ENCODE measurements around the gene RAB18. TPM values are rescaled to one million over a fixed set of nuclear protein-coding genes. Genes with fewer than 3 reads are reported as not detected.
A peak's percentile ranks its signal among the peaks of the same experiment; 100 is the strongest.
"Not testable (repeated sequence)": the region's sequence is repeated elsewhere in the genome, so short reads cannot be mapped to it uniquely, and the experiment has no call there.

The RAB18 gene
- total RNA-seq, 2 donors from 2014 or later = 56.4 to 70.6 TPM

GRCh38 chr10:27485368-27485767 is 18.7 kb upstream of the RAB18 start:
- no peak for ATAC-seq
- H3K4me1 Mint-ChIP-seq (ENCODE audit: low read depth in 2 of 2) = no peaks in the 10 kb centered on the region
- H3K4me3 Mint-ChIP-seq = no peak overlapping the region
- no peaks in the 10 kb centered on the region for H3K36me3 Mint-ChIP-seq
- no peak overlapping the region for H3K27ac Mint-ChIP-seq
- no peaks in the 10 kb centered on the region for H3K9me3 Mint-ChIP-seq
- H3K27me3 Mint-ChIP-seq = peaks cover 20 to 37% of the 10 kb centered on the region in 2 donors
- no peak for DNase-seq (ENCODE audit: low spot score)

DNA sequence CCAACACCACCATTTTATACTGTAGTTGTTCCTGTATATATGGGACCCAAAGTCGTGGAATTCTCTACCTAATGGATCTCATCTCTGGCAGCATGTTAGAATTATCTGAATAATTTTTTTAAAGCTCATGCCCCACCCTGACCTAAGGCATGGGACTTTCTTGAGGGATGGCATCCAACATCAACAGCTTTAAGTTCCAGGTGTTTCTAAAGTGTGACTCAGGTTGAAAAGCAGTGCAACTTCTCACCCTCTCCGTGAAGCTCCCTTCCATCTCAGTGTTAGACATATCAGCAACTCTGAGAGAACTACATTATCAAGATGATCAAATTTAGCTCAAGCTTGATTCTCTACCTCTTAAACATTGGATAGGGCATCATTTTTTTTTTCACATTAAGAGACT is 18.1 kb upstream of the RAB18 start:
- Mint-ChIP-seq H3K36me3 (peaks cover 3% of the 10 kb centered on the region), H3K4me3 (no peak overlapping the region), H3K27me3 (peaks cover 24 to 42% of the 10 kb centered on the region in 2 donors), H3K9me3 (peaks cover 5% of the 10 kb centered on the region), H3K27ac (no peak overlapping the region), H3K4me1 (ENCODE audit: low read depth in 2 of 2) (no peaks in the 10 kb centered on the region)
- DNase-seq (ENCODE audit: low spot score) = no peak
- ATAC-seq = no peak

DNA sequence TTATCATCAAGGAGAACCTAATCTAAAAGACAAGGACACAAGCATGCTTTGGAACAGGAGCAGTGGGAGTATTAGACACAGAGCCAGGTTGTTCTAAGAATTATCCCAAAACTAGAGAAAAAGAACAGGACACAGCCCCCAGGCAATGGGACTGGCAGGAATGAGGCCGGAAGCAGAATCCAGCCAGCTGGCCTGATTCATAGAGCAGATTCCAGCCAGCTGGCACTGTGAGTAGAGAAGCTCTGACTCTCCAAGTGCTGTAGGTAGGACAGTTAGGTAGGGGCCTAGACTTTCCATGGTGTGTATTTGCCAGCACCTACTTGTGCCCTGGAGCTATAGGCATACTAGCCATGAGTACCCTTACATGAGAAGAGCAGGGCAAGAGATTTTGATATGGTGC is 13.3 kb upstream of the RAB18 start:
- Mint-ChIP-seq H3K9me3 (peaks cover 9% of the 10 kb centered on the region), H3K4me3 (no peak overlapping the region), H3K27ac (no peak overlapping the region), H3K4me1 (ENCODE audit: low read depth in 2 of 2) (no peaks in the 10 kb centered on the region), H3K27me3 (peaks cover 39 to 67% of the 10 kb centered on the region in 2 donors), H3K36me3 (peaks cover 9% of the 10 kb centered on the region)
- ATAC-seq (no peak), DNase-seq (ENCODE audit: low spot score) (no peak)

DNA sequence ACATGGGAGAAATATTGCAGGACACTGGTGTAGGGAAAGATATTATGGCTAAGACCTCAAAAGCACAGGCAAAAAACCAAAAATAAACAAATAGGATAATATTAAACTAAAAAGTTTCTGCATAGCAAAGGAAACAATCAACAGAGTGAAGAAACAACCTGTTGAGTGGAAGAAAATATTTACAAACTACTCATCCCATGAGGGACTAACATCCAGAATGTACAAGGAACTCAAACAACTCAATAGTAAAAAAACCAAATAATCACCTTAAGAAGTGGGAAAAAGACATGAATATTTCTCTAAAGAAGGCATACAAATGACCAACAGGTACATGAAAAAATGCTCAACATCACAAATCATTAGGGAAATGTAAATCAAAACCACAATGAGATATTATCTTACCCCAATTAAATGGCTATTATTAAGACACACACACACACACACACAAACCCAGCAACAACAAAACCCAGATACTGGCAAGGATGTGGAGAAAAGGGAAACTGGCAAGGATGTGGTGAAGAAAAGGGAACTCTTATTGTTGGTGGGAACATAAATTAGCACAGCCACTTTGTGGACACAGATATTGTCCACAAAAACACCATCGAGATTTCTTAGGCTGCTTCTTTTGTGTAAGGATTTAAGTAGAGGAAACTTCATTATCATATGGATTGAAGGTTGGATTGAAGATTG is 9.8 kb upstream of the RAB18 start:
- Mint-ChIP-seq H3K27ac (no peak overlapping the region), H3K36me3 (peaks cover 9% of the 10 kb centered on the region), H3K27me3 (peaks cover 31 to 66% of the 10 kb centered on the region in 2 donors), H3K4me1 (ENCODE audit: low read depth in 2 of 2) (no peaks in the 10 kb centered on the region), H3K9me3 (peaks cover 9% of the 10 kb centered on the region), H3K4me3 (no peak overlapping the region)
- DNase-seq (ENCODE audit: low spot score) (no peak), ATAC-seq (no peak)

DNA sequence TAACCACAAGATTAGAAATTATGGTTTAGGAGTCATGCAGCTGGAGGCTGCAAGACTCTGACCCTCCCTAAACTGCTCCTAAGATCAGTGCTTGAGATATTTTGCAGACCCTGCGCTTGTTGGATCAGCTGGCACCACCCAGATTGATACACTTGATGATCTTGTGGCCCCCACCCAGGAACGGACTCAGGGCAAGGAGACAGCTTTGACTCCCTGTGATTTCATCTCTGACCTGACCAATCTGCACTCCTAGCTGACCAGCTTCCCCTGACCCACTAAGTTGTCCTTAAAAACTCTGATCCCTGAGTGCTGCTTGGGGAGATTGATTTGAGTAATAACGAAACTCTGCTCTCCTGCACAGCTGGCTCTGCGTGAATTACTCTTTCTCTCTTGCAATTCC is 8.0 kb upstream of the RAB18 start:
- H3K9me3 Mint-ChIP-seq = peaks cover 3% of the 10 kb centered on the region
- DNase-seq (ENCODE audit: low spot score) = no peak

GRCh38 chr10:27500096-27500495 is 4.0 kb upstream of the RAB18 start:
- no peak overlapping the region for H3K4me3 Mint-ChIP-seq
- no peaks in the 10 kb centered on the region for H3K36me3 Mint-ChIP-seq
- peaks cover 9 to 15% of the 10 kb centered on the region in 2 donors for H3K4me1 Mint-ChIP-seq (ENCODE audit: low read depth in 2 of 2)
- H3K27ac Mint-ChIP-seq = no peak overlapping the region
- H3K9me3 Mint-ChIP-seq = no peaks in the 10 kb centered on the region
- ATAC-seq = no peak
- DNase-seq (ENCODE audit: low spot score) = no peak
- peaks cover 9 to 19% of the 10 kb centered on the region in 2 donors for H3K27me3 Mint-ChIP-seq

More for the DNA sequence above, 8.0 kb upstream of the RAB18 start:
- Mint-ChIP-seq H3K36me3 (peaks cover 4% of the 10 kb centered on the region), H3K4me1 (ENCODE audit: low read depth in 2 of 2) (no peaks in the 10 kb centered on the region), H3K27me3 (peaks cover 25 to 56% of the 10 kb centered on the region in 2 donors), H3K4me3 (no peak overlapping the region), H3K27ac (no peak overlapping the region)
- no peak for ATAC-seq

GRCh38 chr10:27500886-27501285 is 3.2 kb upstream of the RAB18 start:
- H3K36me3 Mint-ChIP-seq = no peaks in the 10 kb centered on the region
- no peak overlapping the region for H3K27ac Mint-ChIP-seq
- H3K9me3 Mint-ChIP-seq = no peaks in the 10 kb centered on the region
- H3K4me1 Mint-ChIP-seq (ENCODE audit: low read depth in 2 of 2) = peaks cover 13 to 19% of the 10 kb centered on the region in 2 donors
- peaks cover 8 to 19% of the 10 kb centered on the region in 2 donors for H3K27me3 Mint-ChIP-seq
- no peak overlapping the region for H3K4me3 Mint-ChIP-seq
- ATAC-seq (no peak), DNase-seq (ENCODE audit: low spot score) (no peak)

- Mint-ChIP-seq H3K9me3 (no peaks in the 10 kb centered on the region), H3K27ac (peak overlapping the region; percentile 96 to 97), H3K36me3 (peaks cover 5% of the 10 kb centered on the region), H3K4me3 (peak overlapping the region; percentile 97), H3K4me1 (ENCODE audit: low read depth in 2 of 2) (peaks cover 28 to 37% of the 10 kb centered on the region in 2 donors), H3K27me3 (peaks cover 3 to 4% of the 10 kb centered on the region in 2 donors)
- ATAC-seq = no peak
- no peak for DNase-seq (ENCODE audit: low spot score)
Observed at GRCh38 chr10:27503498-27504006, 552 bp upstream of the RAB18 start.

DNA sequence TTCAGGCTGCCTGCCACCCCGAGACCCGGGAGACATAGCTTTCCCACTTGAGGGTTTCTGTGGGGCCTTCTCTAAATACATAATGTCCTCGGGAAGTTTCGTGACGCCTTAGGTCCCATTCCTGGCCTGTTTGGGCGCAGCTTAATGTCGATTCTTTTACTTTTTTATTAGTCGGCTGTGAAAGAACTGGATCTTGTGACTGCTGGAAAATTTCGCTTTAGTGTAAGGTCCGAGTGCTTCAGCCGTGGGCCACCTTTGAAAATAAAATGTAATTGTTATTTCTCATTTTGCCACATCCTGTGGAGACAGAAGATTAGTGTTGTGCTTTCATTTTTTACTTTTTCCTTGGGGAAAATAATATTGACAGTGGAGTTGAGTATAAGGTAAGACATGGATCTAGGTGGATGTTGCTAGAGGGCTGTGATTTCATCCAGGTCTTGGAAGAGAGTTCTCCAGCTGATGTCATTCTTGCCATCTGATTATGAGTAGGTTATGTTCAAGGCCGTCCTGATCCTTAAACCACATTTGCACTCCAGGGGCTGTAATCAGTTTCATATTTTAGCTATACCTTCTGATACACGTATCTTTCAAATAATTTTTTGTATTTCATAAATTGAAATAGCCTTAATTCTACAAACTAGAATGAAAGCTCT is 830 bp downstream of the RAB18 start:
- peaks cover 8% of the 10 kb centered on the region for H3K36me3 Mint-ChIP-seq
- DNase-seq (ENCODE audit: low spot score) = no peak
- no peak for ATAC-seq
- H3K27me3 Mint-ChIP-seq = no peaks in the 10 kb centered on the region
- H3K4me3 Mint-ChIP-seq = peak overlapping the region; percentile 97
- H3K9me3 Mint-ChIP-seq = no peaks in the 10 kb centered on the region
- H3K4me1 Mint-ChIP-seq (ENCODE audit: low read depth in 2 of 2) = peaks cover 35 to 50% of the 10 kb centered on the region in 2 donors
- H3K27ac Mint-ChIP-seq = peak overlapping the region; percentile 96 to 97

DNA sequence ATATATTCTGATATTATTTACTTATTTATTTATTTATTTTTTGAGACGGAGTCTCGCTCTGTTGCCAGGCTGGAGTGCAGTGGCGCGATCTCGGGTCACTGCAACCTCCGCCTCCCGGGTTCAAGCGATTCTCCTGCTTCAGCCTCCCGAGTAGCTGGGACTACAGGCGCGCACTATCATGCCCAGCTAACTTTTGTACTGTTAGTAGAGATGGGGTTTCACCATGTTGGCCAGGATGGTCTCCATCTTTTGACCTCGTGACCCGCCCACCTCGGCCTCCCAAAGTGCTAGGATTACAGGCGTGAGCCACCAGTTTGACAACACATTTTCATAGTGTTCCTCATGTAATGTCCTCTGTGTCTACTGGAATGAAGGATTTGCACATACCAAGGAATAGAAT is 1.4 kb downstream of the RAB18 start:
- H3K4me1 Mint-ChIP-seq (ENCODE audit: low read depth in 2 of 2) = peaks cover 41 to 56% of the 10 kb centered on the region in 2 donors
- peak overlapping the region; percentile 31 to 97 for H3K27ac Mint-ChIP-seq

DNA sequence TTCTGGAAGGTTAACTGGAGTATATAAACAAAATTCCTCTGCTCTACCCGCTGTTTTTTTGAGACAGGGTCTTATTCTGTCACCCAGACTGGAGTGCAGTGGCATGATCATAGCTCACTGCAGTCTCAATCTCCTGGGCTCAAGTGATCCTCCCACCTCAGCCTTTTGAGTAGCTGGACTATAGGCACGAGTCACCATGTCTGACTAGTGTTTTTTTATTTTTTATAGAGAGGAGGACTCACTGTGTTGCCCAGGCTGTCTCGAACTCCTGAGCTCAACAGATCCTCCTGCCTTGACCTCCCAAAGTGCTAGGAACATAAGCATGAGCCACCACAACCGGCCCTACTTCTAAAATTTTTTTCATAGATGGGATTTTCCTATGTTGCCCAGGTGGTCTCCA is 2.2 kb downstream of the RAB18 start:
- no peaks in the 10 kb centered on the region for H3K9me3 Mint-ChIP-seq
- H3K4me1 Mint-ChIP-seq (ENCODE audit: low read depth in 2 of 2) = peaks cover 41 to 57% of the 10 kb centered on the region in 2 donors
- H3K27me3 Mint-ChIP-seq = no peaks in the 10 kb centered on the region
- ATAC-seq = no peak
- H3K4me3 Mint-ChIP-seq = peak overlapping the region; percentile 97
- DNase-seq (ENCODE audit: low spot score) = no peak
- peak overlapping the region; percentile 31 to 36 for H3K27ac Mint-ChIP-seq
- H3K36me3 Mint-ChIP-seq = peaks cover 14% of the 10 kb centered on the region

More for the DNA sequence above, 1.4 kb downstream of the RAB18 start:
- ATAC-seq; H3K27me3 Mint-ChIP-seq; H3K9me3 Mint-ChIP-seq; DNase-seq (ENCODE audit: low spot score): not testable (repeated sequence)
- Mint-ChIP-seq H3K36me3 (peaks cover 14% of the 10 kb centered on the region), H3K4me3 (peak overlapping the region; percentile 97)

- H3K9me3 Mint-ChIP-seq = no peaks in the 10 kb centered on the region
- DNase-seq (ENCODE audit: low spot score) (no peak), ATAC-seq (no peak)
- no peak overlapping the region for H3K4me3 Mint-ChIP-seq
- no peaks in the 10 kb centered on the region for H3K27me3 Mint-ChIP-seq
- H3K27ac Mint-ChIP-seq = no peak overlapping the region
- H3K36me3 Mint-ChIP-seq = peaks cover 21% of the 10 kb centered on the region
- H3K4me1 Mint-ChIP-seq (ENCODE audit: low read depth in 2 of 2) = peaks cover 41 to 42% of the 10 kb centered on the region in 2 donors
Observed at GRCh38 chr10:27512548-27512947, 8.4 kb downstream of the RAB18 start.

GRCh38 chr10:27513451-27514191 is 9.5 kb downstream of the RAB18 start:
- no peak overlapping the region for H3K4me3 Mint-ChIP-seq
- peaks cover 40 to 41% of the 10 kb centered on the region in 2 donors for H3K4me1 Mint-ChIP-seq (ENCODE audit: low read depth in 2 of 2)
- peaks cover 21% of the 10 kb centered on the region for H3K36me3 Mint-ChIP-seq
- peak overlapping the region in 1 of 2 donors; percentile 8 for H3K27ac Mint-ChIP-seq
- no peaks in the 10 kb centered on the region for H3K9me3 Mint-ChIP-seq
- DNase-seq (ENCODE audit: low spot score) (no peak), ATAC-seq (no peak)
- H3K27me3 Mint-ChIP-seq = no peaks in the 10 kb centered on the region

Data from natural killer cell treated with Interleukin-12 subunit alpha and Interleukin-12 subunit beta and Interleukin-15 and Interleukin-18, amount 100 ng/mL, for 72 hours (primary cell).